Kidney glomerular epithelial cell (primary cell): ENCODE measurements around the gene ZSCAN18.
A peak's percentile ranks its signal among the peaks of the same experiment; 100 is the strongest.

Experiments used
- DNase-seq: peaks from one replicate; lab custom pipeline; 2025; lab: John Stamatoyannopoulos, UW

ZSCAN18 gene

GRCh38 chr19:58086825-58087710, 11.0 kb downstream of the ZSCAN18 start:
- DNase-seq: no peak

DNA sequence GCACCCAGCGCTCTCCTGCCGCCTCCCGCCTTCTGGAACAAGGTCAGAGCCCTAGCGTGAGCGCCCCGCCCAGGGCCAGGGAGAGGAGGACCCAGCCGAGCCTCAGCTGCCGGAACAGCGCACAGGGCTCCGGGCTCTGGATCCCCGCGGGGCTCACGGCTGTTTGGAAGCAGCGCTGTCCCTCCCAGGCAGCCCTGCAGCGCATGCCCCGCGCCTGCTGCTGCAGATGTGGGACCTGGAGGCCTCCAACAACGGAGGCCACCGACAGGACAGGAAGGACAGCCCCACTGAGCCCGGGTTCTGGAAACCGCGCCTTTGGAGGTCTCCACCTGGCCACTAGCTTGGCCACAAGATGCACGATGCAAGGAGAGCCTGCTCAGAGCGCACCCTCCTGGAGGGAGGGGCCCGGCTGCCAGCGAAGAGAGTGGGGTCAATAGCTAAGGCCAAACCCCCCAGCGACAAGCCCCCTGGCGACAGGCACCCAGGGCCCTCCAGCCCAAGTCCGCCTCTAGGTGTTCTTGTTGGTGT, 12.6 kb downstream of the ZSCAN18 start:
- DNase-seq: no peak

DNA sequence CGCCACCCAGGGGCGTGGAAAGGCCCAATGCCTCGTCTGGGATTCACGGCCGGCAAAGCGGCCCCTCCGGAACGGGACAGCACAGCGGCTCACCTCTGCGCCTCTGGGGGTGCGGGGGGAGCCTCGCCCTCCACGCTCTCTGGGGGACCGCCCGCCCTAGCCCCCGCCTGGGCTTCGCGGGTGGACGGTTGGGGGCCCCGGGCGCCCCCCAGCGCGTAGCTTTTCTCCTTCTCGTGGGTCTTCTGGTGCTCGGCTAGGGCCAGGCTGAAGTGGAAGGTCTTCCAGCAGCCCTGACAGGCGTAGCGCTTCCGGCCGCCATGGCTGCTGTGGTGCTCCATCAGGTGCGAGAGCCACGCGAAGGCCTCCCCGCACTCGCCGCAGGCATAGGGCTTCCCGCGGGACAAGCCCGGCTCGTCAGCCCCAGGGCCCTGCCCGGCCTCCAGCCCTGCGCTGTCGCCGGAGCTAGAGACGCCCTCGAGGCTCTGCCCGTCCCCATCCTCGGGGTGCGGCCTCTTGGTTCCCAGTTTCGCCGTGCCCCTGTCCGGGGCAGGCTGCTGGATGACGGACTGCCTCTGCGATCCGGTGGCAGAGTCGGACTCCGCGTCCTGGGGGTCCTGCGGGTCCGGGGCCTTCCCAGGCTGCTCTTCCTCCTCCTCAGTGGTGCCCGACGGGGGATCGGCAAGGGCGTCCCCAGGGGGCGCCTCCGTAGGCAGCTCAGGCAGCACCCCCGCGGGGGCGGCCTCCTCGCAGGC, 13.3 kb downstream of the ZSCAN18 start:
- DNase-seq: no peak

- no peak for DNase-seq
These were observed 15.0 kb downstream of the ZSCAN18 start for GRCh38 chr19:58083021-58083420.

- DNase-seq: no peak
These were observed 18.2 kb downstream of the ZSCAN18 start for GRCh38 chr19:58079792-58080191.

DNA sequence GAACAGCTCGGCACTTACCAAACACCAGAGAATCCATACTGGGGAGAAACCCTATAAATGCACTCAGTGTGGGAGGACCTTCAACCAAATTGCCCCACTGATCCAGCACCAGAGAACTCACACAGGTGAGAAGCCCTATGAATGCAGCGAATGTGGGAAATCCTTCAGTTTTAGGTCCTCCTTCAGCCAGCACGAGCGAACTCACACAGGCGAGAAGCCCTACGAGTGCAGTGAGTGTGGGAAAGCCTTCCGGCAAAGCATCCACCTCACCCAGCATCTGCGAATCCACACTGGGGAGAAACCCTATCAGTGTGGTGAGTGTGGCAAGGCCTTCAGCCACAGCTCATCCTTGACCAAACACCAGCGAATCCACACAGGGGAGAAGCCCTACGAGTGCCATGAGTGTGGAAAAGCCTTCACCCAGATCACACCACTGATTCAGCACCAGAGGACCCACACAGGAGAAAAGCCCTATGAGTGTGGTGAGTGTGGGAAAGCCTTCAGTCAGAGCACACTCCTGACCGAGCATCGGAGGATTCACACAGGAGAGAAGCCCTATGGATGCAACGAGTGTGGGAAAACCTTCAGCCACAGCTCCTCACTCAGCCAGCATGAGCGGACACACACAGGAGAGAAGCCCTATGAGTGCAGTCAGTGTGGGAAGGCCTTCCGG, 30.7 kb downstream of the ZSCAN18 start:
- no peak for DNase-seq

GRCh38 chr19:58063712-58064111, 34.3 kb downstream of the ZSCAN18 start:
- no peak for DNase-seq

DNA sequence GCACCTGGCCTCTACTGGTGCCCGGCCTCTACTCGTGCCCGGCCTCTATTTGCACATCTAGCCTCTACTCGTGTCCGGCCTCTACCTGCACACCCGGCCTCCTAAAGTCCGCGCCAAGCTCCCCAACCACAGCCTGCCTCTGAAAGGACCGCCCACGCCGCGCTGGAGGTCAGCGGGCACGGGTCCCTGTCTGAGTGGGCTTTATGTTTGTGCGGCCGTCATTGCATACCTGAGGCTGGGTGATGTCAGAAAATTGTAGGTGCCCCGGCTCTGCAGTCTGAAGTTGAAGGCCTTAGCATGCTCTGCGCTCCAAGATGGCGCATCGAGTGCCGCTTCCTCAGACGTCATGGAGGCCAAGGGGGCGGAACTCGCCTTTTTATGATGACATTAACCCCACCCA, 37.8 kb downstream of the ZSCAN18 start:
- no peak for DNase-seq

GRCh38 chr19:58059671-58060078, 38.4 kb downstream of the ZSCAN18 start:
- DNase-seq: no peak

GRCh38 chr19:58059003-58059670, 38.9 kb downstream of the ZSCAN18 start, which contains the start of gene ZNF135:
Gene ZNF135 (plus strand): TSS chr19:58059282. CDS start chr19:58060003, 721 bp downstream.
- peak; percentile 17 for DNase-seq

- DNase-seq: no peak
These were observed 39.6 kb downstream of the ZSCAN18 start for GRCh38 chr19:58058467-58058866.

DNA sequence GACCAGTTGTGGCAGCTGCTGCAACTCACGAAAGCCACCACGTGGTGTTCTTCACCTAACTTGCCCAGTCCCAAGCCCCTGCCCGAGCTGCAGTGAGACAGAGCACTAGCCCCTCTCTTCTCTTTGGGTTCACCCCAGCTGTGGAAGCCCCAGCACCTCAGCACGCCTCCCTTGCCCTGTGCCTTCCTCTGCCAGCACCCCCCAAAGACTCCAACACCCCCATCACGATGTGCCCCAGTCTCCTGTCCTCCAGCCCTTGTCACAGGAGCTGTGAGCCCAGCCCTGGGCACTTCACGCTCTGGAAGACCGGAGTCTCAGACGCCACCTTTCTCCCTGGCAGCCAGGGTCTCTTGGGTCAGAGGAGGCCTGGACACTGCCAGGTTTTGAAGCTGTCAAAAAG, 41.2 kb downstream of the ZSCAN18 start:
- no peak for DNase-seq

DNA sequence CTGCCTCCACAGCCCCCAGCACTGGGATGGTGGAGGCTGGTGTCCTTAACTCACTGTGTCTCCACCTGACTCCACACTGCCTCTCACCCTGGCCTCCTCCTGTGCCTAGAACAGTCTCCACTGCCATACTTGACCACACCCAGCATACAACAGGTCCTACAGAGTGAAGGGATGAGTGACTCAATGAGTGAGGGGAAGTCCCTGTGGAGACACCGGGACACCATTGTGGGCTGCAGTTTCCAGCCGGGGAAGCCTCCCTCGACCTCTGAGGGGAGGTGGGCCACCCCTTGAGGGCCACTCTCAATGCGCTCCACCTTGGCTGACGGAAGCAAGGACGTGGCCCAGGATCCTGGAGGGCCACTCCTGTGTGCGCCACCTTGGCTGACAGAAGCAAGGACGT, 41.8 kb downstream of the ZSCAN18 start:
- no peak for DNase-seq

GRCh38 chr19:58054901-58055874, 42.8 kb downstream of the ZSCAN18 start:
- no peak for DNase-seq

GRCh38 chr19:58053480-58054156, 44.4 kb downstream of the ZSCAN18 start:
- DNase-seq: no peak

GRCh38 chr19:58052256-58052655, 45.8 kb downstream of the ZSCAN18 start:
- no peak for DNase-seq

DNA sequence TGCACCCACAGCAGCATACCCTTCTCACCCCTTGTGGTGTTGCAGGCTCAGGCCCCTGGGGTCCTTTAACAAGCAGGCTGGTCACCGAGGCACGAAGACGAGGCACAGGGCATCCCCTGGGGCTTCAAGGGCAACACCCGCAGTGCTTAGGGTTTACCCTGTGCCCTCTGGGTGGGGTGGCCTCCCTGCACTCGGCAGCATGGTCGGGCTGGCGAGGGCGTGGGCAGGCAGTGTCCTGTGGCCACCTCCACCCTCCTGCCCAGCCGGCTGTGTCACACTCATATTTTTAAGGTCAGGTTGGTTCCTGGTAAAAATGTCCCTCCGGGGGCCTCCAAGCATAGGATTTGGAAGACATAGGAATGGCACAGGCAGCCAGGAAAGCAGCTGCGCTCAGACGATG, 50.4 kb downstream of the ZSCAN18 start:
- DNase-seq: no peak

- no peak for DNase-seq
These were observed 51.2 kb downstream of the ZSCAN18 start for GRCh38 chr19:58046856-58047255.

DNA sequence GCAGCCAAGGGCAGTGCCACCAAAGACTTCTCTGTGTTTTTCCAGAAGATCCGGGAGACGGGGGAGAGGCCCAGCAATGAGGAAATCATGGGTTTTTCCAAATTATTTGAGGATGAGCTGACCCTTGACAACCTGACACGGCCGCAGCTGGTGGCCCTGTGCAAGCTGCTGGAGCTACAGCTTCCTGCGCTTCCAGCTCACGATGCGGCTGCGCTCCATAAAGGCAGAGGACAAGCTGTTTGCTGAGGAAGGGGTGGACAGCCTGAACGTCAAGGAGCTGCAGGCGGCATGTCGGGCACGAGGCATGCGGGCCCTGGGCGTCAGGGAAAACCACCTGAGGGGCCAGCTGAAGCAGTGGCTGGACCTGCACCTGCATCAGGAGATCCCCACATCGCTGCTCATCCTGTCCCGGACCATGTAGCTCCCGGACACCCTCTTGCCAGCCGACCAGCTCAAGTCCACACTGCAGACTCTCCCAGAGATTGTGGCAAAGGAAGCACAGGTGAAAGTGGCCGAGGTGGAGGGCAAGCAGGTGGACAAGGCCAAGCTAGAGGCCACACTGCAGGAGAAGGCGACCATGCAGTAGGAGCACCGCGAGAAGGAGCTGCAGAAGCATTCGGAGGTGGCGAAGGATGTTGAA, 52.5 kb downstream of the ZSCAN18 start:
- DNase-seq: no peak
